Activated effector memory CD4-positive, alpha-beta T cell treated with anti-CD3 and anti-CD28 coated beads, Interleukin-2, amount 50 U/mL, for 16 hours (primary cell): ENCODE measurements around the gene ZNF638.
A peak's percentile ranks its signal among the peaks of the same experiment; 100 is the strongest.

Experiments used
- DNase-seq: peaks from one replicate; pipeline ENCODE4 v3.0.0-alpha.2; 2020

ZNF638 gene

DNA sequence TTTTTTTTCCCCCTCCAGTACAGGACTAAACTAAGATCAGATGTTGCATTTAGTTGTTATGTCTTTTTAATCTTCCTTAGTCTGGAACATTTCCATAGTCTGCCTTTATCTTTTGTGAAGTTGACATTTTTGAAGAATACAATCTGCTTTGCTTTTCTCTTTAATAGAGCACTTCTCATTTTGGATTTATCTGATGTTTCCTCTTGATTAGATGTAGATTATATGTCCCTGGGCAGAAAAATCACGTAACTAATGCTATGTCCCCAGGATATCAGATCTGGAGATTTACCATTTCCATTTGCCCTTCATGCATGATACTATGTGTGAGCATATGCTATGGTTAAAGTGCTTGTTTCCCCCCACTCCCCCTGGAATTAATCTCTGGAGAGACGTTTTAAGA, 6.2 kb downstream of the ZNF638 start:
- no peak for DNase-seq

GRCh38 chr2:71339685-71340084, 8.1 kb downstream of the ZNF638 start:
- no peak for DNase-seq

- no peak for DNase-seq
These were observed 8.6 kb downstream of the ZNF638 start for GRCh38 chr2:71340176-71340575.

DNA sequence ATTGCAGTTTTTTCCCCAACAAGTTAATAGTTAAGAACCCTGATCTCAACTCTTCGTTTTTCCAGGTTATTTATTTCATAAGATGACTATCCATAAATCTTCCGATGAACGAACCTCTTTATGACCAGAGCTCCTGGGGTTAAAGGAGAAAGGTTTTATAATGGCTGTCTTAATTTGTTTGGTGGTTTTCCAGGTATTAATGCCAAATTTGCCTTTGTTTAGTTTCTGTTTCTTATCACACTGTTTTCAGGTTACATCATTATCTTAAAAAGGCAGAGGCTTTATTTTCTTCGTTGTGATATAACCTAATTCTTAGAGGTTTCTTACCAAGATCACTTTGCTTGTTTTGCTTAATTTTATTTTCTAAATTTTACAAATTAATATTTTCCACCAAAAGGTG, 10.1 kb downstream of the ZNF638 start:
- DNase-seq: no peak

DNA sequence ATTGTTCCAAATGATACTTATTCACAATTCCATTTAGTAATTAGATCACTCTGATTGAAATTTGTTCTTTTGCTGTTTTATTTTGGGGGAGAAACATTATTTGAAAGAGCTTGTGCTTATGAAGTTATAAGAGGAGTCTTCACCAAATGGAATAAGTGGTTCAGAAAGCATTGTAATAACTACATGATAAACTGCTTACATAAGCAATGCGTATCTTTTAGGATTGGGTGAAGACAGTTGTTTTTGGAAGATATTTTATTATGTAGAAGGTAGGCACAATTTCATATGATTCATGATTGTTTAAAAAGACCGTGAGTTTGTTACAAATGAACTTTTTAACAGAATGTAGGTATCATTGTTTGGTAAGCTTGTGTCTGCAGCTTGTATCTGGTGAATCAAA, 14.5 kb downstream of the ZNF638 start:
- DNase-seq: no peak

DNA sequence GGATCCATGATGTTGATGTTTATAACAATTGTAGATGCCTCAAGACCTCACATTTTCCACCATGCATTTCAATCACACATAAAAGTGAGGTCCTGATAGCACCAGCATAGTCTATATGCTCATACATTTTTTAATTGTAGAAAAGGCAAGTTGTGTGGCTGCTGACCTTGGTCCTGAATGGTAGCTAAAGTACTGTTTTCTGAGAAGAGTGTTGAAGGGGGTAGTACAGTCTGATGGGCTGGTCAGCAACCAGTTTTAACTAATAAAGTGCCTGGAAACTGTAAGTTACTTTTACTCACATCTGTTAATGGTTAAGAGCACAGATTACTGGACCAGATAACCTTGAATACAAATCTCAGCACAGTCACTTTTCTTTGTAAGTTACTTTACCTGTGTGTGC, 15.9 kb downstream of the ZNF638 start:
- no peak for DNase-seq

DNA sequence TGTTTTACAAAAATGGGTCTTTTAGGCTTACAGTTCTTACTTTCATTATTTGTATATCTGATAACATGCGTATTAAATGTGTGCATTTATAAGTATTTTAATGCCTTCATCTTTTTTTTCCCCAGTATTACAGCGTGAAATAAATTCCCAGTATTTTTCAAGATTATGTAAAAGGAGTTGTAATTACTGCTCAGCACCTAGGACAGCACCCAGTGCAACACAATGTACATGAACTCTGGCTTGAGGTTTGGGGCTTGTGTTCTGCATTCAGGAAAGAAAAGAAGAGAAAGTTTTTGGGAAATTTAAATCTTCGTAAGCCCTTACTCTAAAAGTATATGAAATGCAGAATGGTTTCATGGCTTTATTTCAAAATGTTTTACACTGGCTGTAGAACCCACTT, 16.7 kb downstream of the ZNF638 start:
- DNase-seq: no peak

- DNase-seq: no peak
These were observed 21.7 kb downstream of the ZNF638 start for GRCh38 chr2:71353248-71353647.

DNA sequence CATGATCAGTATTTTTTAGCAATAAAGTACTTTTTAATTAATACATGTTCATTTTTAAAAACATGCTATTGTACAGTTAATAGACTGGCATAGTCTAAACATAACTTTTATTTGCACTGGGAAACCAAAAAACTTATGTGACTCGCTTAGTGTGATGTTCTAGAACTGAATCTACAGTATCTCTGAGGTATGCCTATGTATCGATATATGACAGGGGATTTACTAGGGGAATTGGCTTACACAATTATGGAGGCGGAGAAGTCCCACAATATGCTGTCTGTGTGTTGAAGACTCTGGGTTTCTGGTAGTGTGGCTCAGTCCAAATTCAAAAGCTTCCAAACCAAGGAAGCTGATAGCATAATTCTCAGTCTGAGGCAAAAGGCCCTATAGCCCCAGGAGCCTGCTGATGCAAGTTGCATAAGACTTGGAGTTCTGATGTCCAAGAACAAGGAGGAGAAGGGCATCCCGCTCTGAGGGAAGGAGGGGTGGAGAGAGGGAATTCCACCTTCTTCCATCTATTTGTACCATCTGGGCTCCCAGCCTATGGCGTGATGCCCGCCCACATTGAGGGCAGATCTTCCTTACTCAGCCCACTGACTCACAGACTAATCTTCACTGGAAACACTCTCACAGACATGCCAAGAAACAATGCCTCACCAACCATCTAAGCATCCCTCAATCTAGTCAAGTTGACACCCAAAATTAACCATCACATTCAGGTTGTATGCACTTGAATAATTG, 27.5 kb downstream of the ZNF638 start:
- DNase-seq: no peak

DNA sequence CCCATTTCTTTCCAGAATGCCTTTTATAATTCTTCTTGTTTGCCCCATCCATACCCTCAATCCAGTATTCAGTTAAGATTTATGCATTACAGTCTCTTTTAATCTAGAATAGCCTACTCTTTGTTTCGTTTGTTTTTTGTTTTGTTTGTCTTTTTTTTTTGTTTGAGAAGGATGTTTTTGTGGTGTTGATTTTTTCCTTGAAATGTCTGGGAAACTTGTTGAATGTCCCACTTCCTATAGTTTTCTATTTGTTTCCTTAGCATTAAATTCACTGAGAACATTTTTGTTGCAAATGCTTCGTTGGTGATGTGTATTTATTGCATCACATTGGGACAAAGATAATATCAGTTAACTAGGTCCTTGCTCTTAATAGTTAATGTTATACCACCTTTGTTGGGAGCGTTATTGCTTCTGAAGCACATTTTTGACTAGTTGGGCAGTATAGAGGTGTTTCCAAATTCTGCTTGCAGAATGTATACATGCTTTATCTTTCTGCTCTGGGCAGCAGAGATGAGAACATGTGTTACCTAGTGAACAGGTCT, 28.9 kb downstream of the ZNF638 start:
- DNase-seq: no peak

DNA sequence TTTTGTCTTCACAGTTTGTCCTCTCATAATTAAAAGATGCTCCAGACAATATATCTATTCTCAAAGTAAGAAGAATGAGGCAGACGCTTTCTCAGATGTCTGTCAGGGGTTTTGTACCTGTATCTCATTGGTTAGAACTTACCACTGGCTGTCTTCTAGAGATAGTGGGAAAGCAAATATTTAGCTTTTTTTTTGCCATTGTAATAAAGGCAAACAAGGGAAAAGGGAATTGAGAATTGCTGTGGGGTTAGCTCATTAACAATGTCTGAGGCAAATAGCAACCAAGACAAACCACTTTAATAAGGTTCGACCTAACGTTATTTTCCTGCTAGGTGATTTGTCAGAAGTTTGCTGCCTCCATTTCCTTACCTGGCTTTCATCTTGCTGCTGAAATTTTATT, 30.0 kb downstream of the ZNF638 start:
- no peak for DNase-seq

- DNase-seq: no peak
These were observed 30.9 kb downstream of the ZNF638 start for GRCh38 chr2:71362447-71362846.

GRCh38 chr2:71370015-71370414, 38.4 kb downstream of the ZNF638 start:
- no peak for DNase-seq

DNA sequence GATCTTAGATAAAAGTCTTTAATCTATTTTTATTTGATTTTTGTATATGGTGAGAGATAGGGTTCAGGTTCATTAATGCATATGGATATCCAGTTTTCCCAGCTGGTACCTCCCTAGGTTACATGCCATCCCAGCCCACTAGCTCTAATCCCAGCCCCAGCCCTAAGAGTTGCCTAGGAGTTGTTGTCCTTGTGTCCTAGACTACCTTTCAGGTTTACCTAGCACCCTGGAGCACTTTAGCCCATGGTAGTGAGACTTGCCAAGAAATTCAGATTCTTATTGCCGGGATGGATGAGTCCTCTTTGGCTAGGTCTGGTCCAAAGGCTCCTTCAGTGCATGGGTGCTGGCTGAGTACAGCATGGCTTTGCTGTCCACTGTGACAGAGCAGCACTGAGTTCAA, 40.5 kb downstream of the ZNF638 start:
- no peak for DNase-seq

DNA sequence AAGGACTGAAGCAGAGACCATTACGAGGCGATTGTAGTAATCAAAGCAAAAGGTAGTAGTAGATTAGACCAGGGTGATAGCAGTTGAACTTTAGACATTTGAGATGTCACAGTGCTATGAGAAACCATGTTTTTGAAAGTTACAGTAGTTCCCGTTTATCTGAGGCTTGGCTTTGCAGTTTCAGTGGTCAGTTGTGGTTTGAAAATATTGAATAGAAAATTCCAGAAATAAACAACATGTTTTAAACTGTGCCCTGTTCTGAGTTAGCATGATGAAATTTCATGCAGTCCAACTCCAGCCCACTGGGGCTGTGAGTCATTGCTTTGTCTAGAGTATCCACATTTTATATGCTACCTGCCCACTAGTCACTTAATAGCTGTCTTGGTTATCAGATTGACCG, 47.5 kb downstream of the ZNF638 start:
- no peak for DNase-seq

DNA sequence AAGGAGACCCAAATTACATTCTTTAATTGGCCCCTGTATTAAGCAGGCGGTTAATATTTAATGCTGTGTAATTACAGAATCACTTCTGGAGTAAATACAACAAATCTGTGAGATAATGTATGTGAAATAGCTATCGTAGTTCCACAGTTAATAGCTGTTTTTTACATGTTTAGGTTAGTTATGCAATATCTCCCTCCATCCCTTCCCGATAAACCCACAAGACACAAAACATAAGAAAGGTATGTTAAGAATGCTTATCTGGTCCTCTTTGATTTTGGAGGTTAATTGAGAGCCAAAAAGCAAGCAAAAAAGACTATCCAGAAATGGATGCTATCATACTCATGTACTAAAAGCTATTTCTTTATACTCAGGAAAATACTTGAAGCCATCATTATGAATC, 49.1 kb downstream of the ZNF638 start:
- no peak for DNase-seq

GRCh38 chr2:71385012-71385411, 53.4 kb downstream of the ZNF638 start:
- no peak for DNase-seq

DNA sequence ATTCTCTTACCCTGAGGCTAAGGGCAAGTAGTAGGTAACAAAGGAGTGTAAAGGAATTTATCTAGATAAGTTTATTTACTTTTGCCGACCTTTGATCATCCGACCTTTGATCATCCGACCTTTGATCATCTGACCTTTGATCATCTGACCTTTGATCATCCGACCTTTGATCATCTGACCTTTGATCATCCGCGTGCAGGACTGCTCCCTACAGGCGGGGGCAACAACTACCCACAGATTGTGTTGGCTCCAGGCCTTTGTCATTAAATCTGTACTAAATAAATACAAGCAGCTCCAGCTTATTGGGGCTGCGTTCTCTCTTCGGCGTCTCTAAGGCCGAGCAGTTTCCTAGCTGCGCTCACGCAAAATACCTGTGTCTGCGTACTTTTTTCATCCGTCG, 56.6 kb downstream of the ZNF638 start:
- DNase-seq: no peak

DNA sequence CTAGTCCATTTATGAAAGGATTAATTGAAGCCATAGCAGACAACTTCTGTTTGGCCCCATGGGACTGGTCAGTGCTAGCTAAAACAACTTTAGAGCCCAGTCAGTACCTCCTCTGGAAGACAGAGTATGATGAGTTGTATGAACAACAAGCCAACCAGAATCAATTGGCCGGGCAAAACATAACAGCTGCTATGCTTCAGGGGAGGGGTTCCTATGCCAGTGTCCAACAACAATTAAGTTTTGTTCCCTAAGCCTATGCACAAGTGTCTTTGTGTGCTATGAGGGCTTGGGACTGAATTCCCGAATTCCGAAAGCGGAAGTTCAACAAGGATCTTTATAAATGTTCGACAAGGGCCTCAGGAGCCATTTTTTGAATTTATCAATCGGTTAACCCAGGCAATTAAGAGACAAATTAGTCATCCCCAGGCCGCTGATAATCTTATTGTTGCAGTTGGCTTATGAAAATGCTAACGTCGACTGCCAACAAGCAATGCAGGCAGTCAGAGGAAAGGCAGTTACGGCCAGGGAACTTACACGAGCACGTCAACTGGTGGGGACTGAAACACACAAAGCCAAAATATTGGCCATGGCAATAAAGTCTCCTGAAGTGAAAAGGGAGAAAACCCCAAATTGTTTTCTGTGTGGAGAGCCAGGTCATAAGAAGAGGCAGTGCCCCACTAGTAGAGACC, 57.9 kb downstream of the ZNF638 start:
- no peak for DNase-seq

DNA sequence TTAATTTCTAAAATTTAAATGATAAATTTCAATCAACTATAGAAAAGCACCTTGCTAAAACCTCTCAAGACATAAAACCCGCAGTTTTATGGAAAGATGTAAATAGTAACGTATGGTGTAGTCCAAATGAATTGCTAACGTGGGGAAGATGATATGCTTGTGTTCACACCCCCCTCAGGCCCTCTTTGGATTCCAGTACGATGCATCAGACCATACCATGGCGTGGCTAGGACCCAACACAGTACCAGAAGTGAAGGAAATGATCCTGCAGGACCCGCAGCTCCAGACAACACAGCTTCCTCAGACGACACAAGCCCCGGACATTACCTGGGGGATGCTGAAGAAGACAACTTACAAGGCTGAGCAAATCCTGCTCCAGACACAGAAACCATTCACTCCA, 61.6 kb downstream of the ZNF638 start:
- DNase-seq: no peak

- DNase-seq: no peak
These were observed 63.9 kb downstream of the ZNF638 start for GRCh38 chr2:71395471-71395870.

- no peak for DNase-seq
These were observed 70.8 kb downstream of the ZNF638 start for GRCh38 chr2:71402427-71402826.

DNA sequence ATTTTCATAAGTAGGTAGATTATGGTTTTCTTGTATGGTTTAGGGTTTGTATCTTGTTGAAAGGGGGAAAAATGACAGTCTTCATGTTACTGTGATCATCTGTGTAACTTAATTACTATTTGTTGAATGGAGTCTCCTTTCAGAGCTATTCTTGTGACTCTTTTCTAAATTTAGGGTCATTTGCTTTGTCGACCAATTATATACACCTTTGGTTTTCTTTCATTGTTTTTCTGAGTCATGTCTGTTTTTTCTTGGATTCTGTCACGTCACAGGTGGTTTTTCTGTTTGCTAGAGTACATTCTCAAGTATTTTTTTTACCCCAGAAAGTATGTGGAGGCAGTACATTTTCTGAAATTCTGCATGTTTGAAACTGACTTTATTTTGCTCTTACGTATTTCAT, 78.0 kb downstream of the ZNF638 start:
- no peak for DNase-seq

GRCh38 chr2:71410696-71411095, 79.1 kb downstream of the ZNF638 start:
- DNase-seq: no peak

DNA sequence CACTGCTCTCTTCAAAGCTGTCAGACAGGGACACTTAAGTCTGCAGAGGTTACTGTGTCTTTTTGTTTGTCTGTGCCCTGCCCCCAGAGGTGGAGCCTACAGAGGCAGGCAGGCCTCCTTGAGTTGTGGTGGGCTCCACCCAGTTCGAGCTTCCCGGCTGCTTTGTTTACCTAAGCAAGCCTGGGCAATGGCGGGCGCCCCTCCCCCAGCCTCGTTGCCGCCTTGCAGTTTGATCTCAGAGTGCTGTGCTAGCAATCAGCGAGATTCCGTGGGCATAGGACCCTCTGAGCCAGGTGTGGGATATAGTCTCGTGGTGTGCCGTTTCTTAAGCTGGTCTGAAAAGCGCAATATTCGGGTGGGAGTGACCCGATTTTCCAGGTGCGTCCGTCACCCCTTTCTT, 85.3 kb downstream of the ZNF638 start:
- DNase-seq: peak; percentile 71
